ENCODE measurements around the gene PTGR1. TPM values are rescaled to one million over a fixed set of nuclear protein-coding genes. Genes with fewer than 3 reads are reported as not detected.

The PTGR1 gene
- total and polyA plus RNA-seq, 2 of the 8 experiments (the other 6 are each of a cell fraction or from before 2014, with no cell fraction given) = 16.9 to 28.5 TPM

DNA sequence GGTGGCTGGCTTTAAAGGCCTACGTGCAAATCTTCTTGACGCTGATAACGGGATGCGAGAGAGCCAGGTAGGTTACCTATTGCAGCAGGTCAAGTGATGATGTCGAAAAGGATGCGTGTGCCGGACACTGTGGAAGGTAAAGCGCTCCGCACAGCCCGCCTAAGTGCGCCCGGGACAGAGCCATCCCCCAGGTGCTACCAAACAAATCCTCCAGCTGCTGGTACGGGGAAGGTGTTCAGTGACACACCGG lies 31.4 kb upstream of the PTGR1 start (continued):
- TF ChIP-seq, protein P1, sequence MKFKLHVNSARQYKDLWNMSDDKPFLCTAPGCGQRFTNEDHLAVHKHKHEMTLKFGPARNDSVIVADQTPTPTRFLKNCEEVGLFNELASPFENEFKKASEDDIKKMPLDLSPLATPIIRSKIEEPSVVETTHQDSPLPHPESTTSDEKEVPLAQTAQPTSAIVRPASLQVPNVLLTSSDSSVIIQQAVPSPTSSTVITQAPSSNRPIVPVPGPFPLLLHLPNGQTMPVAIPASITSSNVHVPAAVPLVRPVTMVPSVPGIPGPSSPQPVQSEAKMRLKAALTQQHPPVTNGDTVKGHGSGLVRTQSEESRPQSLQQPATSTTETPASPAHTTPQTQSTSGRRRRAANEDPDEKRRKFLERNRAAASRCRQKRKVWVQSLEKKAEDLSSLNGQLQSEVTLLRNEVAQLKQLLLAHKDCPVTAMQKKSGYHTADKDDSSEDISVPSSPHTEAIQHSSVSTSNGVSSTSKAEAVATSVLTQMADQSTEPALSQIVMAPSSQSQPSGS (IDR thresholded peaks at IDR 0.05; ENCODE audit: low read length) = peak; percentile 88
- TF ChIP-seq KDM1A (IDR thresholded peaks at IDR 0.05; ENCODE audit: borderline replicate concordance, low read length) (peak; percentile 81; the same call in 1 of the 2 replicates), MAFK (IDR thresholded peaks at IDR 0.05; ENCODE audit: low read depth, low read length) (no peak), RFX5 (IDR thresholded peaks at IDR 0.05; ENCODE audit: borderline replicate concordance, low read depth, low read length) (no peak), RAD21 (IDR thresholded peaks at IDR 0.05 in 1 of 2, conservative IDR thresholded peaks at IDR 0.05 in 1 of 2; ENCODE audit: low read depth in 2 of 2, low read length in 2 of 2) (no peak), SP2 (IDR thresholded peaks at IDR 0.05; ENCODE audit: low read length) (no peak), FOSL1 (IDR thresholded peaks at IDR 0.05; ENCODE audit: insufficient read depth, low read depth, low read length) (no peak), POLR2A (IDR thresholded peaks at IDR 0.05; ENCODE audit: control extremely low read depth in 1 of 2, low read depth in 2 of 2, low read length in 2 of 2) (no peak), SRF (IDR thresholded peaks at IDR 0.05; ENCODE audit: low read depth, low read length) (0 out of 2 replicates have a peak, but pooled peaks have one; percentile 40), HDAC2 (IDR thresholded peaks at IDR 0.05; ENCODE audit: borderline replicate concordance in 1 of 2, low read depth in 2 of 2, low read length in 2 of 2) (no peak; a peak in 1 of 4 replicates), KDM4A (IDR thresholded peaks at IDR 0.05; ENCODE audit: low read depth, low read length, severe bottlenecking) (peak; percentile 11), JUN (IDR thresholded peaks at IDR 0.05; ENCODE audit: low read depth, low read length) (no peak), NRF1 (IDR thresholded peaks at IDR 0.05; ENCODE audit: low read depth, low read length) (no peak), TAF7 (optimal IDR thresholded peaks at IDR 0.05; ENCODE audit: borderline replicate concordance, low read depth, low read length) (no peak)

Measured in H1 (cell line).